H9 (cell line): ENCODE measurements around the gene COL17A1. TPM values are rescaled to one million over a fixed set of nuclear protein-coding genes. Genes with fewer than 3 reads are reported as not detected.

Experiments
- DNase-seq: peaks from one replicate; pipeline ENCODE4 v3.0.0-alpha.2; 2017
- H2AFZ ChIP-seq: one replicate; pipeline ENCODE4 v1.6.1; 2013; ENCODE audit warnings: mild to moderate bottlenecking, low read length, control low read depth, moderate library complexity
- H2AK5ac ChIP-seq: 2 replicates; pipeline ENCODE4 v1.6.1; 2013; ENCODE audit warnings: low read length, control low read depth, mixed read lengths; ENCODE audit not compliant: insufficient read length
- H2BK120ac ChIP-seq: one replicate; pipeline ENCODE4 v1.6.1; 2013; ENCODE audit warnings: low read depth, mild to moderate bottlenecking, low read length, control low read depth, inconsistent platforms; ENCODE audit not compliant: poor library complexity, severe bottlenecking
- H2BK12ac ChIP-seq: 2 replicates; pipeline ENCODE4 v1.6.1; 2013; ENCODE audit warnings: low read length, control low read depth, mixed read lengths, low read depth; ENCODE audit not compliant: insufficient read length
- H2BK15ac ChIP-seq: 2 replicates; pipeline ENCODE4 v1.6.1; 2013; ENCODE audit warnings: low read depth, low read length, control low read depth
- H2BK20ac ChIP-seq: one replicate; pipeline ENCODE4 v1.6.1; 2013; ENCODE audit warnings: low read depth, mild to moderate bottlenecking, low read length, control low read depth, inconsistent platforms; ENCODE audit not compliant: poor library complexity, severe bottlenecking
- H2BK5ac ChIP-seq: 2 replicates; pipeline ENCODE4 v1.6.1; 2013; ENCODE audit warnings: low read length, control low read depth, mixed read lengths; ENCODE audit not compliant: insufficient read length
- H3K14ac ChIP-seq: 2 replicates; pipeline ENCODE4 v1.6.1; 2013; ENCODE audit warnings: low read length, control low read depth; ENCODE audit not compliant: insufficient read depth
- H3K18ac ChIP-seq: 2 replicates; pipeline ENCODE4 v1.6.1; 2013; ENCODE audit warnings: low read depth, mild to moderate bottlenecking, mixed read lengths, low read length, control low read depth; ENCODE audit not compliant: insufficient read length
- H3K23ac ChIP-seq: 2 replicates; pipeline ENCODE4 v1.6.1; 2013; ENCODE audit warnings: low read length, control low read depth, mixed read lengths, low read depth; ENCODE audit not compliant: insufficient read length
- H3K23me2 ChIP-seq: 2 replicates; pipeline ENCODE4 v1.6.1; 2013; ENCODE audit warnings: low read depth, mild to moderate bottlenecking, mixed read lengths, low read length, control low read depth; ENCODE audit not compliant: insufficient read length, poor library complexity, severe bottlenecking
- H3K27ac ChIP-seq: 2 replicates; pipeline ENCODE4 v1.5.1; 2013; ENCODE audit warnings: low read length, control low read depth, mixed read lengths, low read depth; ENCODE audit not compliant: insufficient read length
- H3K27me3 ChIP-seq: 2 replicates; pipeline ENCODE4 v1.6.1; 2013; ENCODE audit warnings: low read length, control low read depth, inconsistent platforms; ENCODE audit not compliant: insufficient read depth
- H3K4ac ChIP-seq: 2 replicates; pipeline ENCODE4 v1.6.1; 2013; ENCODE audit warnings: low read depth, mild to moderate bottlenecking, control low read depth, inconsistent platforms, low read length, moderate library complexity
- H3K4me1 ChIP-seq: 2 replicates; pipeline ENCODE4 v1.6.1; 2013; ENCODE audit warnings: low read length, control low read depth, inconsistent platforms; ENCODE audit not compliant: insufficient read depth
- H3K4me2 ChIP-seq: 2 replicates; pipeline ENCODE4 v1.6.1; 2013; ENCODE audit warnings: low read length, control low read depth, mixed read lengths; ENCODE audit not compliant: insufficient read length, insufficient read depth
- H3K56ac ChIP-seq: 2 replicates; pipeline ENCODE4 v1.6.1; 2013; ENCODE audit warnings: low read depth, mild to moderate bottlenecking, mixed read lengths, low read length, control low read depth; ENCODE audit not compliant: insufficient read length
- H3K79me1 ChIP-seq: 2 replicates; pipeline ENCODE4 v1.6.1; 2013; ENCODE audit warnings: low read depth, mild to moderate bottlenecking, moderate library complexity, low read length, control low read depth, inconsistent platforms; ENCODE audit not compliant: insufficient read depth, poor library complexity, severe bottlenecking
- H3K79me2 ChIP-seq: 2 replicates; pipeline ENCODE4 v1.6.1; 2013; ENCODE audit warnings: low read length, control low read depth, inconsistent platforms; ENCODE audit not compliant: insufficient read depth
- H3K9ac ChIP-seq: 2 replicates; pipeline ENCODE4 v1.6.1; 2013; ENCODE audit warnings: low read length, control low read depth, mixed read lengths; ENCODE audit not compliant: insufficient read length; ENCODE audit errors: extremely low read depth
- H3K9me3 ChIP-seq: one replicate; pipeline ENCODE4 v1.6.1; 2013; ENCODE audit warnings: low read depth, low read length, inconsistent platforms; ENCODE audit not compliant: control insufficient read depth
- H3T11ph ChIP-seq: one replicate; pipeline ENCODE4 v1.6.1; 2013; ENCODE audit warnings: mild to moderate bottlenecking, low read length, control low read depth, inconsistent platforms
- H4K20me1 ChIP-seq: one replicate; pipeline ENCODE4 v1.6.1; 2013; ENCODE audit not compliant: control insufficient read depth, insufficient read length, insufficient read depth
- H4K5ac ChIP-seq: 2 replicates; pipeline ENCODE4 v1.6.1; 2013; ENCODE audit warnings: low read depth, mild to moderate bottlenecking, mixed read lengths, low read length, control low read depth; ENCODE audit not compliant: insufficient read length
- H4K8ac ChIP-seq: replicated peaks from 2 replicates; pipeline ENCODE4 v1.6.1; 2013; ENCODE audit warnings: low read length, control low read depth, mixed read lengths, low read depth; ENCODE audit not compliant: insufficient read length
- H4K91ac ChIP-seq: 2 replicates; pipeline ENCODE4 v1.6.1; 2013; ENCODE audit warnings: low read depth, mild to moderate bottlenecking, moderate library complexity, mixed read lengths, low read length, control low read depth; ENCODE audit not compliant: insufficient read length
- H3K27ac Mint-ChIP-seq, 3 experiments: 2 replicates in 2 of 3; 3 replicates in 1 of 3; pipeline ENCODE4 v1.8.0; 2020 to 2021; ENCODE audit warnings: mixed read lengths in 3 of 3, mild to moderate bottlenecking in 1 of 3, moderate library complexity in 1 of 3
- H3K27me3 Mint-ChIP-seq: 2 replicates; pipeline ENCODE4 v1.8.0; 2021; ENCODE audit warnings: low read depth, mild to moderate bottlenecking, moderate library complexity, mixed read lengths
- H3K36me3 Mint-ChIP-seq, 3 experiments: 2 replicates in 2 of 3; 3 replicates in 1 of 3; pipeline ENCODE4 v1.8.0; 2020 to 2021; ENCODE audit warnings: low read depth in 3 of 3, mixed read lengths in 3 of 3; ENCODE audit not compliant: insufficient read depth in 1 of 3
- H3K4me1 Mint-ChIP-seq, 2 experiments: 2 replicates each; pipeline ENCODE4 v1.8.0; 2020; ENCODE audit warnings: mixed read lengths in 2 of 2
- H3K4me3 Mint-ChIP-seq, 2 experiments: 2 replicates in 1 of 2; 3 replicates in 1 of 2; pipeline ENCODE4 v1.8.0; 2020 to 2021; ENCODE audit warnings: mild to moderate bottlenecking in 2 of 2, mixed read lengths in 2 of 2, moderate library complexity in 1 of 2
- H3K9me3 Mint-ChIP-seq, 2 experiments: 2 replicates in 1 of 2; 3 replicates in 1 of 2; pipeline ENCODE4 v1.8.0; 2020; ENCODE audit warnings: mild to moderate bottlenecking in 2 of 2, mixed read lengths in 2 of 2, moderate library complexity in 1 of 2
- CTCF ChIP-seq: fragments of 200-600 bp; sonication (generic); conservative IDR thresholded peaks from 3 replicates; pipeline ENCODE4 v1.8.0; 2021; ENCODE audit warnings: antibody characterized with exemption, mild to moderate bottlenecking
- WGBS: extraction: QIAGEN DNeasy Blood & Tissue Kit; methylation state at CpG from one replicate; pipeline ENCODE4 v1.1.7; 2013; ENCODE audit warnings: missing lambda C conversion rate, low lambda C conversion rate, mixed read lengths; ENCODE audit not compliant: insufficient read length; ENCODE audit errors: extremely low coverage; 5-methylcytosine and 5-hydroxymethylcytosine counted together
- total RNA-seq: library from RNA; stranded (reverse); gene quantifications from 2 replicates; pipeline ENCODE4 v1.2.1, GENCODE V29; 2021

COL17A1 gene
- total RNA-seq, 1 experiment from 2014 or later, result 1.9 TPM

- TF ChIP-seq CTCF, result no peak
- no peak overlapping the region for H3T11ph ChIP-seq
- no peak overlapping the region for H2BK15ac ChIP-seq
- no peak overlapping the region for H3K4ac ChIP-seq
- H4K91ac ChIP-seq, result no peak overlapping the region
- H3K9me3 ChIP-seq, result no peaks in the 10 kb centered on the region
- H3K23me2 ChIP-seq, result no peaks in the 10 kb centered on the region
- no peak overlapping the region for H3K9ac ChIP-seq
- no peaks in the 10 kb centered on the region for H3K79me1 ChIP-seq
- no peak overlapping the region for H2AFZ ChIP-seq
- H3K79me2 ChIP-seq, result no peaks in the 10 kb centered on the region
- H3K23ac ChIP-seq, result no peak overlapping the region
- H3K27me3 ChIP-seq, result no peaks in the 10 kb centered on the region
- H2BK20ac ChIP-seq, result no peak overlapping the region
- no peak overlapping the region for H2BK5ac ChIP-seq
- H3K36me3 Mint-ChIP-seq, result peaks cover 0 to 6% (median 0%) of the 10 kb centered on the region in 3 experiments; a peak in 2 of 7 replicates
- H2BK120ac ChIP-seq, result no peak overlapping the region
- H3K27me3 Mint-ChIP-seq, result no peaks in the 10 kb centered on the region; the same call in 1 of the 2 replicates
- H4K5ac ChIP-seq, result no peak overlapping the region
- no peak overlapping the region for H3K27ac ChIP-seq
- peaks cover 4% of the 10 kb centered on the region; the same call in 1 of the 2 replicates for H3K4me1 ChIP-seq
- no peak overlapping the region for H2BK12ac ChIP-seq
- no peak overlapping the region for H3K4me2 ChIP-seq
- no CpG with 5 or more reads among the region's 12 CpGs for WGBS
- H3K9me3 Mint-ChIP-seq, result no peaks in the 10 kb centered on the region
- H4K8ac ChIP-seq, result no peak overlapping the region
- no peak overlapping the region; the same call in 1 of the 2 replicates for H3K14ac ChIP-seq
- H3K4me3 Mint-ChIP-seq, result no peak overlapping the region
- no peak overlapping the region for H2AK5ac ChIP-seq
- H3K27ac Mint-ChIP-seq, result peak overlapping the region; percentile 70 to 86 (median 78); a peak in 4 of 7 replicates
- no peak overlapping the region for H3K56ac ChIP-seq
- DNase-seq, result no peak
- peaks cover 25 to 31% of the 10 kb centered on the region in 2 experiments for H3K4me1 Mint-ChIP-seq
- H3K18ac ChIP-seq, result no peak overlapping the region
- no peaks in the 10 kb centered on the region for H4K20me1 ChIP-seq
Measured at GRCh38 chr10:104033401-104033930, 52.2 kb downstream of the COL17A1 start.
